ENCODE results near the gene ZNF800. TPM values are rescaled to one million over a fixed set of nuclear protein-coding genes. Genes with fewer than 3 reads are reported as not detected.
"Not testable (repeated sequence)": the region's sequence is repeated elsewhere in the genome, so short reads cannot be mapped to it uniquely, and the experiment has no call there.

Gene ZNF800
- 10 to 100 TPM; 33.8 to 37.3 (median 35.1) TPM for total RNA-seq

- Histone ChIP-seq H3K36me3 (peaks cover 0 to 14% of the 10 kb centered on the region in 2 donors), H3K4me1 (peaks cover 0 to 47% (median 10%) of the 10 kb centered on the region in 3 donors), H3K4me3 (peak within 1 kb of the TSS; percentile 82 to 99), H3K27ac (peak within 1 kb of the TSS; percentile 90 to 98 (median 94)), H3K27me3 (no peaks in the 10 kb centered on the region), H3K9me3 (no peaks in the 10 kb centered on the region)
- TF ChIP-seq POLR2A (IDR thresholded peaks at IDR 0.05) = peak; percentile 89
- TF ChIP-seq CTCF (IDR thresholded peaks at IDR 0.05) = peak in 3 of 4 experiments; percentile 1 to 14 (median 2)
- peak; percentile 95 for TF ChIP-seq POLR2AphosphoS5 (IDR thresholded peaks at IDR 0.05)
- no peak for TF ChIP-seq EP300 (IDR thresholded peaks at IDR 0.05)
- 0 to 2% methylated on average over 6 to 15 of the region's 67 CpGs for WGBS, 2 donors (ENCODE audit: low coverage in 1 of 2)
- peak; percentile 98 for ATAC-seq
These were observed at the start of gene ZNF800 for GRCh38 chr7:127392566-127393367. ZNF800 (minus strand) TSS chr7:127392708; CDS start chr7:127391557, 1,151 bp downstream.

- Histone ChIP-seq H3K4me3 (no peak overlapping the region), H3K27me3 (no peaks in the 10 kb centered on the region), H3K36me3 (no peaks in the 10 kb centered on the region), H3K9me3 (no peaks in the 10 kb centered on the region), H3K4me1 (no peaks in the 10 kb centered on the region), H3K27ac (no peak overlapping the region)
- no peak for ATAC-seq
- TF ChIP-seq POLR2AphosphoS5 (IDR thresholded peaks at IDR 0.05) (no peak), EP300 (IDR thresholded peaks at IDR 0.05) (no peak), CTCF (IDR thresholded peaks at IDR 0.05) (no peak), POLR2A (IDR thresholded peaks at IDR 0.05) (no peak)
- WGBS, 2 donors (ENCODE audit: low coverage in 1 of 2) = 100% methylated on average over 1 to 2 of the region's 2 CpGs
These were observed 47.7 kb upstream of the ZNF800 start for GRCh38 chr7:127440206-127440605.

GRCh38 chr7:127438836-127439235 lies 46.3 kb upstream of the ZNF800 start:
- H3K36me3 ChIP-seq = no peaks in the 10 kb centered on the region
- H3K27ac ChIP-seq = no peak overlapping the region
- no peaks in the 10 kb centered on the region for H3K9me3 ChIP-seq
- no peak for ATAC-seq
- H3K27me3 ChIP-seq = no peaks in the 10 kb centered on the region
- TF ChIP-seq POLR2AphosphoS5 (IDR thresholded peaks at IDR 0.05) = no peak
- no peak for TF ChIP-seq POLR2A (IDR thresholded peaks at IDR 0.05)
- TF ChIP-seq EP300 (IDR thresholded peaks at IDR 0.05) = no peak
- TF ChIP-seq CTCF (IDR thresholded peaks at IDR 0.05) = no peak
- no peak overlapping the region for H3K4me3 ChIP-seq
- 71 to 74% methylated on average over 2 of the region's 2 CpGs for WGBS, 2 donors (ENCODE audit: low coverage in 1 of 2)
- H3K4me1 ChIP-seq = no peaks in the 10 kb centered on the region

- no peak for ATAC-seq
- Histone ChIP-seq H3K27ac (no peak overlapping the region), H3K4me3 (no peak overlapping the region), H3K4me1 (no peaks in the 10 kb centered on the region), H3K36me3 (no peaks in the 10 kb centered on the region), H3K9me3 (no peaks in the 10 kb centered on the region), H3K27me3 (no peaks in the 10 kb centered on the region)
- TF ChIP-seq EP300 (IDR thresholded peaks at IDR 0.05) (no peak), POLR2A (IDR thresholded peaks at IDR 0.05) (no peak), CTCF (IDR thresholded peaks at IDR 0.05) (no peak), POLR2AphosphoS5 (IDR thresholded peaks at IDR 0.05) (no peak)
- WGBS, 2 donors (ENCODE audit: low coverage in 1 of 2) = 42% methylated on average over 2 of the region's 2 CpGs; no CpG with 5 or more reads in 1 of the 2 donors
These were observed 45.3 kb upstream of the ZNF800 start for GRCh38 chr7:127437837-127438236.

GRCh38 chr7:127437241-127437640 lies 44.7 kb upstream of the ZNF800 start:
- no peaks in the 10 kb centered on the region for H3K36me3 ChIP-seq
- H3K9me3 ChIP-seq = no peaks in the 10 kb centered on the region
- no peaks in the 10 kb centered on the region for H3K27me3 ChIP-seq
- WGBS, 2 donors (ENCODE audit: low coverage in 1 of 2) = 91 to 92% methylated on average over 3 of the region's 3 CpGs
- ATAC-seq = no peak
- no peaks in the 10 kb centered on the region for H3K4me1 ChIP-seq
- TF ChIP-seq POLR2A (IDR thresholded peaks at IDR 0.05) (no peak), EP300 (IDR thresholded peaks at IDR 0.05) (no peak), CTCF (IDR thresholded peaks at IDR 0.05) (no peak), POLR2AphosphoS5 (IDR thresholded peaks at IDR 0.05) (no peak)
- H3K27ac ChIP-seq = no peak overlapping the region
- H3K4me3 ChIP-seq = no peak overlapping the region

- WGBS, 2 donors (ENCODE audit: low coverage in 1 of 2) = no CpG with 5 or more reads among the region's 18 CpGs
- H3K9me3 ChIP-seq = peaks cover 0 to 22% (median 0%) of the 10 kb centered on the region in 3 donors
- not testable (repeated sequence) for H3K4me1 ChIP-seq, H3K27me3 ChIP-seq, ATAC-seq, H3K4me3 ChIP-seq, H3K27ac ChIP-seq, H3K36me3 ChIP-seq
These were observed 36.8 kb upstream of the ZNF800 start for GRCh38 chr7:127429281-127429680.
